ENCODE data around the gene CAAP1.
"Not testable (repeated sequence)": the region's sequence is repeated elsewhere in the genome, so short reads cannot be mapped to it uniquely, and the experiment has no call there.

Gene CAAP1

GRCh38 chr9:26833792-26834191 lies 58.8 kb downstream of the CAAP1 start:
- peaks cover 5 to 8% of the 10 kb centered on the region in 2 experiments for H3K4me1 ChIP-seq (ENCODE audit: control insufficient read depth in 1 of 2, insufficient read depth in 1 of 2, low read depth in 1 of 2, low read length in 1 of 2)
- H3K9me3 ChIP-seq: no peaks in the 10 kb centered on the region
- H3K27me3 ChIP-seq: no peaks in the 10 kb centered on the region
- H3K4me3 ChIP-seq (ENCODE audit: low read depth in 1 of 2, low read length in 1 of 2): no peak overlapping the region
- H3K36me3 ChIP-seq: no peaks in the 10 kb centered on the region
- TF ChIP-seq CTCF (IDR thresholded peaks at IDR 0.05): no peak
- no peak overlapping the region for H3K27ac ChIP-seq

- not testable (repeated sequence) for H3K36me3 ChIP-seq; H3K9me3 ChIP-seq; H3K4me3 ChIP-seq (ENCODE audit: low read depth in 1 of 2, low read length in 1 of 2); H3K27me3 ChIP-seq; H3K27ac ChIP-seq
- peaks cover 11 to 18% of the 10 kb centered on the region in 2 experiments for H3K4me1 ChIP-seq (ENCODE audit: control insufficient read depth in 1 of 2, insufficient read depth in 1 of 2, low read depth in 1 of 2, low read length in 1 of 2)
Measured at GRCh38 chr9:26828391-26828955, 64.1 kb downstream of the CAAP1 start.

GRCh38 chr9:26814799-26815198 lies 77.8 kb downstream of the CAAP1 start:
- TF ChIP-seq CTCF (IDR thresholded peaks at IDR 0.05): no peak
- Histone ChIP-seq H3K9me3 (no peaks in the 10 kb centered on the region), H3K27me3 (no peaks in the 10 kb centered on the region), H3K4me1 (ENCODE audit: control insufficient read depth in 1 of 2, insufficient read depth in 1 of 2, low read depth in 1 of 2, low read length in 1 of 2) (no peaks in the 10 kb centered on the region), H3K27ac (no peak overlapping the region), H3K4me3 (ENCODE audit: low read depth in 1 of 2, low read length in 1 of 2) (no peak overlapping the region), H3K36me3 (no peaks in the 10 kb centered on the region)

GRCh38 chr9:26813247-26813646 lies 79.4 kb downstream of the CAAP1 start:
- Histone ChIP-seq H3K27me3 (no peaks in the 10 kb centered on the region), H3K4me3 (ENCODE audit: low read depth in 1 of 2, low read length in 1 of 2) (no peak overlapping the region), H3K4me1 (ENCODE audit: control insufficient read depth in 1 of 2, insufficient read depth in 1 of 2, low read depth in 1 of 2, low read length in 1 of 2) (no peaks in the 10 kb centered on the region), H3K36me3 (no peaks in the 10 kb centered on the region), H3K9me3 (no peaks in the 10 kb centered on the region), H3K27ac (no peak overlapping the region)
- no peak for TF ChIP-seq CTCF (IDR thresholded peaks at IDR 0.05)

DNA sequence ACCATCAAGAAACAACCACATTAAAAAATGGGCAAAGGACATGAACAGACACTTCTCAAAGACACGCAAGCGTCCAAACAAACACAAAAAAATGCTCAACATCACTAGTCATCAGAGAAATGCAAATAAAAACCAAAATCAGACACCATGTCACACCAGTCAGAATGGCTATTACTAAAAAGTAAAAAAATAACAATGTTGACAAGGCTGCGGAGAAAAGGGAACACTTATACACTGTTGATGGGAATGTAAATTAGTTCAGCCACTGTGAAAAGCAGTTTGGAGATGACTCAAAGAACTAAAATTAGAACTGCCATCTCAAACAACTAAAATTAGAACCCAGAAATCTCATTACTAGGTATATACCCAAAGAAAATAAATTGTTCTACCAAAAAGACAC lies 80.4 kb downstream of the CAAP1 start:
- Histone ChIP-seq H3K27me3 (no peaks in the 10 kb centered on the region), H3K4me3 (ENCODE audit: low read depth in 1 of 2, low read length in 1 of 2) (no peak overlapping the region), H3K4me1 (ENCODE audit: control insufficient read depth in 1 of 2, insufficient read depth in 1 of 2, low read depth in 1 of 2, low read length in 1 of 2) (no peaks in the 10 kb centered on the region), H3K27ac (no peak overlapping the region), H3K36me3 (no peaks in the 10 kb centered on the region), H3K9me3 (no peaks in the 10 kb centered on the region)
- TF ChIP-seq CTCF (IDR thresholded peaks at IDR 0.05): no peak

- Histone ChIP-seq H3K4me3 (ENCODE audit: low read depth in 1 of 2, low read length in 1 of 2) (no peak overlapping the region), H3K27me3 (no peaks in the 10 kb centered on the region), H3K4me1 (ENCODE audit: control insufficient read depth in 1 of 2, insufficient read depth in 1 of 2, low read depth in 1 of 2, low read length in 1 of 2) (no peaks in the 10 kb centered on the region), H3K9me3 (no peaks in the 10 kb centered on the region), H3K36me3 (no peaks in the 10 kb centered on the region), H3K27ac (no peak overlapping the region)
- no peak for TF ChIP-seq CTCF (IDR thresholded peaks at IDR 0.05)
Measured at GRCh38 chr9:26811106-26811505, 81.5 kb downstream of the CAAP1 start.

Data from neutrophil (primary cell).